GM19239 (cell line): Measurements from ENCODE around the gene PSG6.
"Not testable (repeated sequence)": the region's sequence is repeated elsewhere in the genome, so short reads cannot be mapped to it uniquely, and the experiment has no call there.

Experiments
- DNase-seq: peaks from one replicate; pipeline ENCODE4 v3.0.0; 2011; ENCODE audit warnings: low spot score; ENCODE audit not compliant: insufficient read length
- FAIRE-seq: peaks from 2 replicates; lab custom pipeline; 2011; peaks lifted over from hg19 to GRCh38; lab: Jason Lieb, UNC

PSG6 gene

GRCh38 chr19:42913516-42913915 lies 4.2 kb downstream of the PSG6 start:
- not testable (repeated sequence) for FAIRE-seq, DNase-seq

- FAIRE-seq, DNase-seq: not testable (repeated sequence)
Observed at GRCh38 chr19:42912941-42913340, 4.8 kb downstream of the PSG6 start.

- FAIRE-seq, DNase-seq: not testable (repeated sequence)
Observed at GRCh38 chr19:42911731-42912130, 6.0 kb downstream of the PSG6 start.

- not testable (repeated sequence) for FAIRE-seq, DNase-seq
Observed at GRCh38 chr19:42906162-42906561, 11.5 kb downstream of the PSG6 start.

GRCh38 chr19:42900561-42900960 lies 17.1 kb downstream of the PSG6 start:
- DNase-seq, FAIRE-seq: not testable (repeated sequence)

GRCh38 chr19:42899674-42900073 lies 18.0 kb downstream of the PSG6 start:
- not testable (repeated sequence) for FAIRE-seq, DNase-seq

- not testable (repeated sequence) for FAIRE-seq, DNase-seq
Observed at GRCh38 chr19:42899110-42899509, 18.6 kb downstream of the PSG6 start.

GRCh38 chr19:42898656-42899055 lies 19.0 kb downstream of the PSG6 start:
- DNase-seq, FAIRE-seq: not testable (repeated sequence)

GRCh38 chr19:42897729-42898128 lies 20.0 kb downstream of the PSG6 start:
- not testable (repeated sequence) for DNase-seq, FAIRE-seq

- DNase-seq, FAIRE-seq: not testable (repeated sequence)
Observed at GRCh38 chr19:42890446-42890845, 27.2 kb downstream of the PSG6 start.

- not testable (repeated sequence) for DNase-seq, FAIRE-seq
Observed at GRCh38 chr19:42887876-42888445, 29.7 kb downstream of the PSG6 start.

- DNase-seq, FAIRE-seq: not testable (repeated sequence)
Observed at GRCh38 chr19:42882730-42883129, 35.0 kb downstream of the PSG6 start.

GRCh38 chr19:42882010-42882409 lies 35.7 kb downstream of the PSG6 start:
- DNase-seq, FAIRE-seq: not testable (repeated sequence)

- DNase-seq = not testable (repeated sequence)
Observed at GRCh38 chr19:42881279-42881678, 36.4 kb downstream of the PSG6 start.

GRCh38 chr19:42880621-42881020 lies 37.1 kb downstream of the PSG6 start:
- not testable (repeated sequence) for FAIRE-seq, DNase-seq

More at GRCh38 chr19:42881279-42881678, 36.4 kb downstream of the PSG6 start:
- not testable (repeated sequence) for FAIRE-seq

- DNase-seq = no peak
- no peak for FAIRE-seq
Observed at GRCh38 chr19:42879613-42880012, 38.1 kb downstream of the PSG6 start, which contains the start of gene PSG1. TSS of gene PSG1 (minus strand) at chr19:42879713. CDS start at chr19:42879581, 132 bp downstream.

- FAIRE-seq, DNase-seq: not testable (repeated sequence)
Observed at GRCh38 chr19:42876596-42876995, 41.1 kb downstream of the PSG6 start.

GRCh38 chr19:42875881-42876280 lies 41.8 kb downstream of the PSG6 start:
- DNase-seq, FAIRE-seq: not testable (repeated sequence)

- not testable (repeated sequence) for FAIRE-seq, DNase-seq
Observed at GRCh38 chr19:42874901-42875813, 42.5 kb downstream of the PSG6 start.

- DNase-seq, FAIRE-seq: not testable (repeated sequence)
Observed at GRCh38 chr19:42874136-42874535, 43.6 kb downstream of the PSG6 start.

GRCh38 chr19:42872608-42873007 lies 45.1 kb downstream of the PSG6 start:
- no peak for DNase-seq
- FAIRE-seq = no peak
